Endometrium (tissue), 2 donors: Measurements from ENCODE around the gene PPFIA4.

Experiments used
- FAIRE-seq: peaks from 2 replicates; lab custom pipeline; 2012; peaks lifted over from hg19 to GRCh38; lab: Jason Lieb, UNC
- donor health status: control.
- donor health status: control.

PPFIA4 gene

DNA sequence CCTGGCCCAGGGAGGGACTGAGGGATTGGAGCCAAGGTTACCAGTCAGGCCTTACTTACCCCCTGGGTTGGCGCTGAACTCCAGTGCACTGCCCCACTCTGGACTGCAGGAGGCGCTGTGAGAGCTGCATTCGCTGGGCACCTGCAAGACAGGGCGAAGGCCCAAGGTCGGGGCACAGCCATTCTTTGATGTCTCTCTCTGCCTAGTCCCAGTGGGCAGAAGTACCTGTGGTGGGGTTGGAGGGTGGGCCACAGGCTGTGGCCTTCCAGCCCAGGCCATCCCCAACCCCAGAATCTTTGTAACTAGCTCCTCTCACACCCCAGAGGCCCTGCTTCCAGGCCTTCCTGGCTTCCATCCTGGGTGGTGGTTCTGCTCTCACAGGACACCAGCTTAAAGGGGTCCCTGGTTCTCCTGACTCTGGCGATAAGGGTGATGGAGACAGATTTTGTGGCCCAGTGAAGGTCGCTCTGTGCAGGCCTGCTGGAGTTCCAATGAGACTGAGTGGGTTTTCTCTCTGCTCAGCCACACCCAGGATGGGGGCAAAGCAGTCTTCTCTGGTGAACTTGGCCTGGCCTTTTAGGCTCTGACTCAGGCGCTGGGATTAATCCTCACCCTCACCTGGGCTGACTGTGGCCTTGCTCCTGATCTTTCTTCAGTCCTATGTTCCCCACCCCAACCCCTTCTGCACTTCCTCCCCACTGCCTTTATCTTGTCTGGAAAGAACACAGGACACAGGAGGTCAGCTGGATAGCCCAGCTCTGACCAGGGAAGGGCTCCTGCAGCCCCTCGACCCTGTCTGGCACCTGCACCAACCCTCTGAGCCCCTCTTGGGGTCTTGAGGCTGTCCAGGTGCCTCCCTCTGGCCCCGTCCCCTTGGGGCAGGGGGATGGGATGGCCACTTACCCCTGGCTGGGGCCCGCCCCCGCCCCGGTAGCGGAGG is 58.6 kb downstream of the PPFIA4 start:
- no peak for FAIRE-seq

DNA sequence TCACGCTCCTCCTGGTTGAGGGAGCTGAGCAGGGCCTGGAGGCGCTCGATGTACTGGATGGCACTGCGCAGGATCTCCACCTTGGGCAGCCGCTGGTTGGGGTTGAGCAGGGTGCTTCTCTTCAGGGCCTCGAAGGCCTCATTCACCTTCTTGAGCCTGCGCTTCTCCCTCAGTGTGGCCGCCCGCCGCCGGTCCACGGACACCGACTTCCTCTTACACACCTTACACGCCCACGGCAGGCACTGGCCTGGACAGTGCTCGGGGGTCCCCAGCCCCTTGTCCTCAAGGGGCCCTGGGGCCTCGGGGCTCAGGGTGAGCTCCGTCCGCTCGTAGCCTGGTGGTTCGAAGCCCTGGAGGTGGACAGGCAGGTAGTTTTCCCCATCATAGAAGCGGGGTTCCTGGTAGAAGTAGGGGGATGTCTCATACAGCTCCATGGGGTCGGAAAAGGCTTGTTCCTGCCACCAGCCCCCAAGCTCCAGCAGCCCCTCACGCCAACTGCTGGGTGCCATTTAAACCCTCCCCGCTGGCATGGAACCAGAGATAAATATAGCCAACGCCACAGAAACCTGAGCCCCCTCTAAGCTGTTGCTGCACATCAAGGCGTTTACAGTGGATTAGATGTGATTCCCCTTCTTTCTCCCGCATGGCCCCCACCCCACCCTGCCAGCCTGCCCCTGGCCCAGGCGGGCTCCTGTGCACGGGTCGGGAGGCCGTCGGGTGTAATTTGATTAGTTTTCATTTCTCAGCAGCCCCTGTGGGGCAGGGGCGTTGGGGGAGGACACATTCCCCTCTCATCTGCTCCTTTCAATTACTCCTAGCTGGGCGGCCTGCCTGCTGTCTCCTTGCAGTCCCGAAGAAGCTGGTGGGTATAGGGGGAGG is 59.5 kb downstream of the PPFIA4 start, which contains the start of gene MYOG:
Gene MYOG (minus strand): TSS at position 485 of the 879 bp plus-strand sequence. CDS start 51 bp downstream, at position 434.
- FAIRE-seq: no peak

DNA sequence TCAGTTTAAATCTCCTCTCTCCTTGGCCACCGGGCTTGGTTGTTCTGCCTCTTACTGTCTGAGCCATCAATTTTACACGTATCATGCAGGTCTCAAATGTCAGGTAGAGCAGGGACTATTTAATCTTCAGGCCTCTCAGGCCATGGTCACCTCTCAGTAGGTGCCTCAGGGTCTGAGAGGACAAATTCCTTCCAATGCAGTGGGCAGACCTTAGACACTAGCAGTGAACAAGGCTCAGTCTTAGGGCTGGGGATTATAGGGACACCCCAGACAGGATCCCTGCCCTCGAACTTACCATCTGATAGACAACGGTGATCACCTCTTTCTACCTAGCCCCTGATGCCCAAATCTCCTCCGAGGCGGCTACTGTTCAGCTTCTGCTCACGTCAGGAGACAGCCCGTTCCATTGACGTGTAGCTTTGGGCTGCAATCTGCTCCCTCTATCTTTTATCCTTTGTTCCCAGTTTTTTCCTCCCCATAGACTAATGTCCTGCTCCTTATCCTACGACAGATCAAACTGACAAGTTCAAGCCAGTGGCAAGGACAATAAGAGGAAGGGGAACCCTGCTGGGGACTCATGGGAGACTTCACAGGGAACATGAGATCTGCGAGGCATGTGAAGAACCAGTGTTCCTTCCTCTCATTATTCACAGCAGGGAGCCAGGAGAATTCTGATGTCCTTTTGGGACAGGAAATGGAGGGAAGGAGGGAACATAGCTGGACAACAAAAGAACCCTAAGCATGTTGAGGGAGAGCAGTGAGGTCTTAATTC is 60.9 kb downstream of the PPFIA4 start:
- FAIRE-seq: no peak

DNA sequence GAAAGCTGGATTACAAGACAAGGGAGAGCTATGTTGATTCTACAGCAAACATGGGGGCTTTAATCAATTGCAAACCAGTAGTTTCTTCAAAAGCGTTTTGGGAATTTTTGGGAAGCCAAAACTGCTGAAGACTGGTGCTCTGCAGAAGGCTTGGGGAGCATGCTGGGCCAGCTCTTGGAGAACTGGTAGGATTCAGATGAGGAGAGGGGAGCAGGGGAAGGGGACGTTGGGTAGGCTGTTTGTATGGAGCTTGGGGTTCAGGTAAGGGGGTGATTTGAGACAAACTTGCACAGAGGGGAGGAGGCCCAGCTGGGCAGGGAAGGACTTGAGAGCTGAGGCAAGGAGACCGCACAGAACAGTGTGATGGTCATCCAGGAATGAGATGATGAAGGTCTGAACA is 62.1 kb downstream of the PPFIA4 start:
- FAIRE-seq: no peak

DNA sequence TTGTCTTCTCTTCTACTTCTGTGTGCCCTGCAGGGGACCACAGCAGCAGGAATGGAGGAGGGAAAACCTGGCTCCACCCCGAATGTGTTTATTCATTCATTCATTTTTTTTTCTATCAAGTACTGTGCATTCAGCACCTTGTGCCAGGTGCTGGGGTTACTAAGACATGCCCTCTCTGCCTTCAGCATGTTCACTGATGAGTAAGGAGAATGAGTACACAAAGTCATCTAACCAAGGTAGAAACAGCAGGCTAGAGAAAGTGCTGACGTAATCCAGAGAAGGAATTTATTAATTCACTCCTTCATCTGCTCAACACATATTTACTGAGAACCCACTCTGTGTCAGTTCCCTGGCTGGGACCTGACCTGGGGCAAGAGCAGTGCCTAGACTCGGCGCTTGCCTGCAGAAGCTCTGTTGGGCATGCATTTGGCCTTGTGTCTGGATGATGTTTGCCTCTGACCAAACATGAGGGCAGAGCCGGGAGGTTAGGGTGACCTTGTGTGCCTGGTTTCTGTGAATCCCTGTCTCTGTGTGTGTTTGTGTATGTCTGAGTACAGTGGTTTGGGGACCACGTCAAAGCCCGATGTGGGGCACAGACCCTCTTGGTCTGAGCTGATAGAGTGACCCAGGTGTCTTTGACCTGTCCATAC is 62.8 kb downstream of the PPFIA4 start:
- no peak for FAIRE-seq

DNA sequence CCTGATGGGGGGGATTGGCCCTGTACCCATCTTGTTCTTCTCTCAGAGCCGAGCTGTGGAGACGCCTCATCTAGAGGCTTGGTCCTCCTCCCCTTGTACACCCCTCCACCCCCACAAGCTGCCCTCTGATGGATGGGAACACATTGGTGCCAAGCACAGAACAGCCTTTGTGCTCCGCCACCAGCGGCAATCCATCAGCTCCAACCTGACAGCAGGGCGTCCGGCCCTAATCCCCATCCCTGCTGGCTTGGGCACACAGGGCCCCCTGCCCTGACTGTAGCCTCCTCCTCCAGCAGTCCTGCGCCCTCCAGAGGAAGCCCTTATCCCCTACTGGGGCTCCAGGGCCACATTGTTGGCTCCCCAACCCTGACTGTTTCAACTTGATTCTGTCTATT is 63.4 kb downstream of the PPFIA4 start:
- FAIRE-seq: no peak

DNA sequence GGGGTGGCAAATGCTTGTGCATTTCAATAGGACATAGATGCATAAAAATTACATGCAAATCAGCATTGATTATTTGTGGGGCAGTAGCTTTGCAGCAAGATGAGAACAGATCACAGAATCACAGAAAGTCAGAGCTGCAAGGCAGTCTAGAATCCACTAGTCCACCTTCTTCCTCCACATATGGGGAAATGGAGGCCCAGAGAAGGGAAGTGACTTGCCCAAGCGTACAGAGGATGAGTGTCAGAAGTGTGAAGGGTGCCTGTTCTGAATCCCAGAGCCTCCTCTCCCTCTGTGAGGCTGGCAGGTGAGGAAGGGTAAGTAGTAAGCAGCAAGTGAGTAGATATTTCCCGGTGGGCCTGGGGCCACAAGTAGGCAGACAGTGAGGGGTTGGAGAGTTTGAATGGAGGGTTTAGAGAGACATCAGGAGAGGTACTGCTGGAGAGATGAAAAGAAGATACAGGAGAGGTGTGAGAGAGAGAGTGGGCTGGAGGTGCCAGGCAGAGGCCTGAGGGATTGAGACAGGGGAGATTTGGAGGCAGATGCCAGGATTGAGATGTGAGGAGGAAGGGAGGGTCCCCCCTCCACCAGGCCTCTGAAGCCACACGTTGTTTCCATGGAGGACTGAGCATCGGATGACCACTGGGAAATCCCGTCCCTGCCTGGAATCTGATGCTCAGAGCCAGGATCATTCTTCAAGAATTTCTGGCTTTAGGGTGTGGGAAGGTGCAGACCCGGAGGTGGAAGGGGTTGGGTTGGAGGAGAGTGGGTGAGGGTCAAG is 64.3 kb downstream of the PPFIA4 start:
- FAIRE-seq: no peak

DNA sequence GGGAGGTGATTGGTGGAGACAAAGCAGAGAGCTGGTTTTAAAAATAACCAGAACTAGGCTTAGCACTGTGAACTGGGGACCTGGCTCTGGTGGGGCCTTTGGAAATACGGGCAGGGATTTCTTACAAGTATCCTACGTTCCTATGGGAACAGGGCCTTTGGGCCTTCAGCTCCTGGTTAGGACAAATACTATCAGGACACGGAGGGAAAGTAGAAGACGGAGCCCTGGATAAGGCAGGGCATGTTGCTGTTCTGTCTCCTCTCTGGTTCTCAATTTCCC is 64.8 kb downstream of the PPFIA4 start:
- FAIRE-seq: no peak

DNA sequence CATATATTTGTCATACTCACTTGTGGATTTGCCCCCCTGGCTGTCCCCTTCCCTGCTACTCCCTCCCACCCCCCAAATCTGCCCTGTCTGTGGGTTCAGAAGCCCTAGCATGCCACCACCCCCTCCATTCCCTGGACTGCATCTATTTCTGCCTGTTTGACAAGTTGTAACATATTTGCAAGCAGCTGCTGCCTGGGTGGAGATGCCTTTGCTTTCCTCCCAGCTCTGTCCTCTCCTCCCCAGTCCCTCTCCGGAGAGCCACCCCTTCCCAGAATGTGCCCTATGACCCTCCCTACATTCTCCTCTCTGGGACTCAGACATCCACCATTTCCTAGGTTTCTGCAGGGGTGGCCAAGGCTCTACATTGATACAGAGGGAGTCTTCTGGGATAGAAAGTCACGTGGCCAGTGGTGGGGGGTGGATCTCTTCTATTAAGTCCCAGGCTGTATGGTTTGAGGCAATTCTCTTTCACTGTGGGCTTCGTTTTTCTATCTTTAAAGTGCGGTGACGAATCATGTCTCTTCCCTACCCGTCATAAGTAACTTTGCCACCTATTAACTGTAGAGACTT is 65.6 kb downstream of the PPFIA4 start:
- no peak for FAIRE-seq

DNA sequence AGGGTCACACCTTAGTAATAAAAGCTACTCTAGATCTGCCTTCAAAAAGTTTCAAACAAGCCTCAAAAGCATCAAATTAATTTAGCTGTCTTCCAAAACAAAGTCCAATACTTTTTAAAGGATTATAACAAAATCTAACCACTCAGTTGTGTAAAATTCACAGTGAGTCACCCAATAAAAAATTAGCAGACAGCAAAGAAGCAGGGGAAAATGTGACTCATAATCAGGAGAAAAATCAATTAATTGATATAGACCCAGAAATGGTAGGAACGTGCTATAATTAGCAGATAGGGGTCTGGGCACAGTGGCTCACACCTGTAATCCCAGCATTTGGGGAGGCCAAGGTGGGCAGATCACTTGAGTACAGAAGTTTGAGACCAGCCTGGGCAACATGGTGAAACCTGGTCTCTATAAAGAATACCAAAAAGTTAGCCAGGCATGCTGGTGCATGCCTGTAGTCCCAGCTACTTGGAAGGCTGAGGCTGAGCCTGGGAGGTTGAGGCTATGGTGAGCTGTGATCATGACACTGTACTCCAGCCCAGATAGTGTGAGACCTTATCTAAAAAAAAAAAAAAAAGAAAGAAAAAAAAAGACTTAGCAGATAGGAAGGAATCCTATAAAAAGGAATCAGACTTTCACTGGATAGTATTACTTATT is 67.6 kb downstream of the PPFIA4 start:
- FAIRE-seq: no peak

DNA sequence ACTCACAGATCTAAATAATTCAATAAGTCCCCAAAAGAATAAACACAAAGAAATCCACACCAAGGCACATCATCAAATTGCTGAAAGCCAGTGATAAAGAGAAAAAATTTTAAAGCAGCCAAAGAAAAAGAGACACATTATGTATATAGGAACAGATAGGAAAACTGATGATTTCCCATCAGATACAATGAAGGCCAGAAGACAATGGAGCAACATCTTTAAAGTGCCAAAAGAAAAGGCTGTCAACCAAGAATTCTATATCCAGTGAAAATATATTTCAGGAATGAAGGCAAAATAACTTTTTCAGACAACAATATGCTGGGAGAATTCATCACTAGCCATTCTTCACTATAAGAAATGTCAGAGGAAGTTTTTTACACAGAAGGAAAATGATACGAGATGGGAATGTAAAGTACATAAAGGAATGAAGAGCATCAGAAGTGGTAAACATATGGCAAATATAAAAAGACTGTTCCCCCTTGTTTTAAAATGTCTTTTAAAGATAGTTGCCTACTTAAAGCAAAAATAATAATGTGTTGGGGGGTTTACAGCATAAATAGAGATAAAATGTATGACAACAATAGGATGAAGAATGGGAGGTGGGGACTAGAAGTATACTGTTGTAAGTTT is 68.9 kb downstream of the PPFIA4 start:
- no peak for FAIRE-seq

DNA sequence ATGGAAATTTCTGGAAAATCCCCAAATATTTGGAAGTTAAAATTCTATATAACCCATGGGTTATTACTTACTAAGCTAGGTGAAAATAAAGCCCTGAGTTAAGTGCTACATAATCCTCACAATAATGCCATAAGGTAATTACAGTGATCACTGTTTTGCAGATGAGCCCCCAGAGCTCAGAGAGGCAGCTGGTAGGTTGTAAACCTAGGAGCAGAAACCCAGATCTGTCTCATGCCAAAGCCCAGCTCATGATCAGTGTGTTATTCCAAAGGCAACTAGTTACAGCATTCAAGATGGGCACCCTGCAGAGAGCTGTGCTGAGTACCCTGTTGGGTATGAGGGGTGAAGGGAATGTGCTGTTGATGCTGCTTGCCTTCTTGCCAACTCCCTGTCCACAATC is 70.3 kb downstream of the PPFIA4 start:
- FAIRE-seq: no peak

DNA sequence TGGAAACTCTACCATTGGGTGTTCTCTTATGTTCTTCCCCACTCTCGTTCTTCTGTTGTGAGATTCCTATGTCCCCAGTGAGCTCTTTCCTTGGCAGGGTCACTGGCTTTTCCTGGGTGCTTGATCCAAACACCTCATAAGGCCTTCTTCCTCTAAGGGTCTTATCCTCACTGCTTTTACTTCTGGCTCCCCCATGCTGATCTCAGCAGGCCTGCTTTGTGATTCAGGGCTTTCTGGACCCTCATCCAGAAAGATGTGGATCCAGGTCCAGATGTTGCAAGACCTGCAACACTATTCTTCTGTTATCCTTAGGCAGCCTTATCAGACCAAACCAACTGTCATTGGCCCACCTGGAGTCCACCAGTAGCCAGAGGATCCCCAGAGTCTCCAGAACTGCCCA is 70.7 kb downstream of the PPFIA4 start:
- no peak for FAIRE-seq

DNA sequence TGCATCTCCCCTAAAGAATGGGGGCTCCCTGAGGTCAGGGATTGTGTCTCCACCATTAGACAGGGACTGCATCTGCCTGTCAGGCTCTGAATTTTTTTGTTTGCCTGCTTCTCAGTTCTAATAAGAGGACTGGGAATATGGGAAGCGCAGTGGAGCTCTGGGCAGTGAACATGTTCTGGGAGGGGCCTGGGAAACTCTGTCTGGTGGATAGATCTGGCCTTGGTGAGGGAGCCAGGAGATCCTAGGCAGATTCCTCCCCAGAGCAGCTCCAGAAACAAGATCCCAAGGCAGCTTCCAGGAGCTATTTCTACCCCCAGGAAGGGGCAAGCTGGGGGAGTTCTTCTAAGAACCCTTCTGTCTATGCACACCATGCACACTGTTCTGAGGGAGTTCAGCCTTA is 72.2 kb downstream of the PPFIA4 start:
- FAIRE-seq: no peak

DNA sequence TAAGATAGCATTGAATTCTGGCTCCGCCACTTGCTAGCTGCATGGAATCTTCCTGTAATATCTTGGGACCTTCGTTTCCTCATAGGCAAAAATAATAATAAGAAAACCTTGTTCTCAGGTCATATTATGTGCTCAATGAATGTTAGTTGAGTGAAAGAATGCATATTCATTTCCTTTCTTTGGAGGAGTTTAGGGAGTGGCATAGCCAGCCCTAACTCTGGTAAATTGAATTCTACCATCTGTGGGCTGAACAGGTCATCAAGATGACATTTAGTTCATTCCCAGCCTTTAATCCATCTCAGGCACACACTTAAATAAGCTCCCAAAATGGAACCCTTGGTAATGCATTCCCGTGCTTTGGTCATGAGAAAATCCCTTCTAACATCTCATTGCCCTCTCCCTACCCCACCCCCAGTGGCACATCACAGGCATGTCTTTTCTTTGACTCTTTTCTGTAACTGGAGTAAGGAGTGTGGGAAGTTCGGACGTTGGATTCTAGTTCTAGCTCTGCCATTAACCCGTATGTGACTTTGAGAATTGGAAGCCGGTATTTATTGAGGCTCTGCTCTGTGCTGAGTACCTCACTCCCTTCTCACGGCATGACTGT is 72.7 kb downstream of the PPFIA4 start:
- FAIRE-seq: no peak

DNA sequence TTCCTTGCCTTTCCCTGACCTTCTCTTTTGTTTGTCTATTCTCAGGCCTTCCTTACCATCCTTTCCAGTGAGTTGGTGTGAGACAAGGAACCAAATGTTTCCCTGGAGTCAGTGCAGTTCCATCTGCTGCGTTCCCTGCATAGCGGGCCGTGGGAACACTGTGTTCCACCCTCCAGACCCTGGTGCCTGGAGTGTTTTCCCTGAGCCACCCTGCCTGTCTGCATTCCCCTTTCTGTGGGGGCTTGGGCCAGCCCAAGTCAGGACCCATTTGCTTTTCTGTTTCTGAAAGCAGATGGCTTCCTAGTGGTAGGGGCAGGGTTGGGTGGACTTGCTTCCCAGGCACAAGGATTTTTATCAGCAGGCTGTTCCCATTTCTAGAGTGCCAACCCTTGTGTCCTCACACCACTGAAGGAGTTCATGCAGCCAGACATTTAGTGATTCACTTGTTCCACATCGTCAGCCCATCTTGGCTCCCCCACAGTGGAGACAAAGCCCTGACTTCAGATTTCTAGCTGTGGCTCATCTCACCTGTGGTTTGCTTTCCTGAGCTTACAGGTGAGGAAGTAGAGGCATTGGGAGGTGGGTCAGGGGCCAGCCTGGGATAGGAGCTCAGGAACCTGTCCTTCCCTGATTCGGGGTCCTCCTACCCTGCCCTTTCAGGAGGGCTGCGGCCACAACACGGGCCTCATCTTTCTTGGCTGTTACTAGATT is 73.7 kb downstream of the PPFIA4 start:
- FAIRE-seq: no peak

DNA sequence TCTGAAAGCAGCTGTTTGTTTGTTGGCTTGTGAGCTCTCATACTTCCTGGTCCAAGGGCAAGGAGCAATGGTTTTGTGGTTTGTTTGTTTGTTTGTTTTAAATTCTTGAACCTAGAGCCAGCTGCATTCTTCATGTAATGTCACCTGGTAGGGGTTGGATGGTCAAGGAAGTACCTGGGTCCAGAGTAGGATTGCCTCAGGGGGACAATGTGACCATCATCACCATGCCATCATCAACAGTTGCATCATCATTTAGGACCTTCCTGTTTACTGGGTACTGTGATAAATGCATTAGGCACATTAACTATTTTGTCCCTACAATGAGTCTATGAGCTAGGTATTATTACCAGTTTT is 74.2 kb downstream of the PPFIA4 start:
- FAIRE-seq: no peak

DNA sequence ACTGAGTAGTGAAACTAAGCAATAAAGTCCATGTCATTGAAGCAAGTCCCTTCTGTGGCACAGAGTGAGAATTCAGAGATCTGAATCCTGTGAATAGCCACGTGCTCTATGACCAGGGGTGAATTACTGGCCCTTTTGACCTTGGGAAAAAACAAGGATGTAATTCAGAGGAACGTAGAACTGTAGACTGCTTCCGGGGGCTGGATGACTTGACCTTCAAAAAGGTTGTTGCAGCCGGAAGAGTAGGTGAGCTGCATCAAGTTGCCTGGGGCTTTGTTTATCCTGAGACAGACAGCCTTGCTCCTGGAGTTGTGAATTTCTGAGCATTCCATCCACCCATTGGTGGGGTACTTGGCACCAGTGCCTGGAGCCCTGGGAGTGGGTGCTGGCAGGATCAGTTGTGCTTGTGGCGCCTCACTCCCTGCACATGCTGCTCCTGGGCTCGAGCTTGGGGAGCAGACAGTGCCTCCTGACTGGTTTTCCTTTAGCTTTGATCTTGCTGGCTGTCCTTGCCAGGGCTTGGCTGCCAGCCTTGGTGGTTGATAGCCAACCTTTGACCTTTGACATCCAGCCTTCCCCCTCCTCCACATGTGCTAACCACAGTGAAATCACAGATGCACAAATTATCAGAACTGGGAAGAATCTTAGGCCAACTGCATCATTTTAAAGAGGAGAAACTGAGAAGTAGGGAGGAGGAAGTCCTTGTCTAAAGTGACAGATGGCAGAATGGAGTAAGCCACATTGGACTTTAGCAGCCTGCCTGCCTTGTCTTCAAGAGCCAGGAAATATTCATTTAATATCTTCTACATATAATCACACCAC is 75.7 kb downstream of the PPFIA4 start:
- no peak for FAIRE-seq
